Omental fat pad (tissue), 4 donors: Measurements from ENCODE around the gene LTBP3. TPM values are rescaled to one million over a fixed set of nuclear protein-coding genes. Genes with fewer than 3 reads are reported as not detected.

ENCODE experiments used
- ATAC-seq: fragments of 150-250 bp; one replicate; pipeline ENCODE4 v1.9.1; 2016; ENCODE audit warnings: mild to moderate bottlenecking, moderate library complexity; ENCODE audit not compliant: low FRiP score
- DNase-seq: peaks from one replicate; pipeline ENCODE4 v3.0.0-alpha.2; 2019; ENCODE audit warnings: low spot score
- total RNA-seq, 4 donors: library from RNA; depleted of rRNA; stranded (reverse); fragments of >200 nt; gene quantifications; one replicate each; pipeline ENCODE4 v1.1.0, GENCODE V29; 2016
- TF ChIP-seq, protein P1 (sequence below), 3 donors: fragments of 450-650 bp; IDR thresholded peaks; one replicate each; pipeline ENCODE4 v1.5.1; 2016 to 2017; ENCODE audit warnings: antibody characterized with exemption in 3 of 3, mild to moderate bottlenecking in 3 of 3, moderate library complexity in 2 of 3

LTBP3 gene
- total RNA-seq, 4 donors from 2014 or later: 67.3 to 84.8 (median 76.5) TPM

GRCh38 chr11:65542738-65543390 is 15.3 kb downstream of the LTBP3 start:
- TF ChIP-seq, protein P1, sequence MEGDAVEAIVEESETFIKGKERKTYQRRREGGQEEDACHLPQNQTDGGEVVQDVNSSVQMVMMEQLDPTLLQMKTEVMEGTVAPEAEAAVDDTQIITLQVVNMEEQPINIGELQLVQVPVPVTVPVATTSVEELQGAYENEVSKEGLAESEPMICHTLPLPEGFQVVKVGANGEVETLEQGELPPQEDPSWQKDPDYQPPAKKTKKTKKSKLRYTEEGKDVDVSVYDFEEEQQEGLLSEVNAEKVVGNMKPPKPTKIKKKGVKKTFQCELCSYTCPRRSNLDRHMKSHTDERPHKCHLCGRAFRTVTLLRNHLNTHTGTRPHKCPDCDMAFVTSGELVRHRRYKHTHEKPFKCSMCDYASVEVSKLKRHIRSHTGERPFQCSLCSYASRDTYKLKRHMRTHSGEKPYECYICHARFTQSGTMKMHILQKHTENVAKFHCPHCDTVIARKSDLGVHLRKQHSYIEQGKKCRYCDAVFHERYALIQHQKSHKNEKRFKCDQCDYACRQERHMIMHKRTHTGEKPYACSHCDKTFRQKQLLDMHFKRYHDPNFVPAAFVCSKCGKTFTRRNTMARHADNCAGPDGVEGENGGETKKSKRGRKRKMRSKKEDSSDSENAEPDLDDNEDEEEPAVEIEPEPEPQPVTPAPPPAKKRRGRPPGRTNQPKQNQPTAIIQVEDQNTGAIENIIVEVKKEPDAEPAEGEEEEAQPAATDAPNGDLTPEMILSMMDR (IDR thresholded peaks at IDR 0.05): no peak
- ATAC-seq (no peak), DNase-seq (no peak)

- DNase-seq: no peak
- no peak for ATAC-seq
- TF ChIP-seq, protein P1 (IDR thresholded peaks at IDR 0.05): no peak
Measured at GRCh38 chr11:65541093-65541982, 16.8 kb downstream of the LTBP3 start.

GRCh38 chr11:65540290-65541092 is 17.7 kb downstream of the LTBP3 start:
- TF ChIP-seq, protein P1 (IDR thresholded peaks at IDR 0.05): peak in 1 of 3 donors; percentile 82
- DNase-seq: peak; percentile 96
- ATAC-seq: peak; percentile 88

GRCh38 chr11:65539744-65540289 is 18.3 kb downstream of the LTBP3 start:
- TF ChIP-seq, protein P1 (IDR thresholded peaks at IDR 0.05): no peak
- DNase-seq (no peak), ATAC-seq (peak; percentile 8)

GRCh38 chr11:65538915-65539743 is 19.0 kb downstream of the LTBP3 start:
- TF ChIP-seq, protein P1 (IDR thresholded peaks at IDR 0.05): no peak
- DNase-seq (no peak), ATAC-seq (no peak)
